Measurements from ENCODE around the gene MYH6. TPM values are rescaled to one million over a fixed set of nuclear protein-coding genes. Genes with fewer than 3 reads are reported as not detected.
"Not testable (repeated sequence)": the region's sequence is repeated elsewhere in the genome, so short reads cannot be mapped to it uniquely, and the experiment has no call there.

The MYH6 gene
- total RNA-seq: 0.26 TPM
- not detected for polyA plus RNA-seq

- 85% methylated on average over 15 of the region's 15 CpGs for WGBS
- Histone ChIP-seq H3K36me3 (ENCODE audit: insufficient read depth) (no peaks in the 10 kb centered on the region), H3K4me1 (ENCODE audit: insufficient read depth) (no peaks in the 10 kb centered on the region), H3K4me3 (ENCODE audit: low read depth, low read length) (no peak within 1 kb of the TSS), H3K27ac (ENCODE audit: low read depth) (no peak within 1 kb of the TSS)
- DNase-seq (ENCODE audit: extremely low spot score): no peak
Measured at GRCh38 chr14:23407516-23408306, at the start of gene MYH6. TSS of gene MYH6 (minus strand) at chr14:23408273. CDS start at chr14:23407223, 1,050 bp downstream.

GRCh38 chr14:23456883-23457586 is 49.0 kb upstream of the MYH6 start:
- H3K4me1 ChIP-seq (ENCODE audit: insufficient read depth); H3K36me3 ChIP-seq (ENCODE audit: insufficient read depth); H3K4me3 ChIP-seq (ENCODE audit: low read depth, low read length); DNase-seq (ENCODE audit: extremely low spot score); H3K27ac ChIP-seq (ENCODE audit: low read depth): not testable (repeated sequence)
- WGBS: 92% methylated on average over 11 of the region's 11 CpGs

- H3K36me3 ChIP-seq (ENCODE audit: insufficient read depth): no peaks in the 10 kb centered on the region
- 17% methylated on average over 1 of the region's 1 CpG for WGBS
- DNase-seq (ENCODE audit: extremely low spot score): no peak
- no peaks in the 10 kb centered on the region for H3K4me1 ChIP-seq (ENCODE audit: insufficient read depth)
- no peak overlapping the region for H3K4me3 ChIP-seq (ENCODE audit: low read depth, low read length)
- no peak overlapping the region for H3K27ac ChIP-seq (ENCODE audit: low read depth)
Measured at GRCh38 chr14:23454445-23454856, 46.4 kb upstream of the MYH6 start.

- no peak for DNase-seq (ENCODE audit: extremely low spot score)
- Histone ChIP-seq H3K36me3 (ENCODE audit: insufficient read depth) (no peaks in the 10 kb centered on the region), H3K27ac (ENCODE audit: low read depth) (no peak overlapping the region), H3K4me1 (ENCODE audit: insufficient read depth) (no peaks in the 10 kb centered on the region), H3K4me3 (ENCODE audit: low read depth, low read length) (no peak overlapping the region)
- WGBS: 86% methylated on average over 2 of the region's 2 CpGs
Measured at GRCh38 chr14:23452237-23452636, 44.2 kb upstream of the MYH6 start.

GRCh38 chr14:23450379-23450778 is 42.3 kb upstream of the MYH6 start:
- 64% methylated on average over 2 of the region's 2 CpGs for WGBS
- H3K4me3 ChIP-seq (ENCODE audit: low read depth, low read length): no peak overlapping the region

GRCh38 chr14:23449314-23449713 is 41.2 kb upstream of the MYH6 start:
- H3K4me1 ChIP-seq (ENCODE audit: insufficient read depth): peaks cover 2% of the 10 kb centered on the region
- H3K27ac ChIP-seq (ENCODE audit: low read depth): no peak overlapping the region
- no peak overlapping the region for H3K4me3 ChIP-seq (ENCODE audit: low read depth, low read length)
- no peak for DNase-seq (ENCODE audit: extremely low spot score)
- WGBS: 73% methylated on average over 1 of the region's 1 CpG
- no peaks in the 10 kb centered on the region for H3K36me3 ChIP-seq (ENCODE audit: insufficient read depth)

More at GRCh38 chr14:23450379-23450778, 42.3 kb upstream of the MYH6 start:
- Histone ChIP-seq H3K4me1 (ENCODE audit: insufficient read depth) (peaks cover 2% of the 10 kb centered on the region), H3K36me3 (ENCODE audit: insufficient read depth) (no peaks in the 10 kb centered on the region), H3K27ac (ENCODE audit: low read depth) (no peak overlapping the region)
- no peak for DNase-seq (ENCODE audit: extremely low spot score)

- H3K27ac ChIP-seq (ENCODE audit: low read depth): no peak overlapping the region
- H3K4me1 ChIP-seq (ENCODE audit: insufficient read depth): peaks cover 2% of the 10 kb centered on the region
- no peaks in the 10 kb centered on the region for H3K36me3 ChIP-seq (ENCODE audit: insufficient read depth)
- WGBS: 79% methylated on average over 7 of the region's 7 CpGs
- DNase-seq (ENCODE audit: extremely low spot score): no peak
- H3K4me3 ChIP-seq (ENCODE audit: low read depth, low read length): no peak overlapping the region
Measured at GRCh38 chr14:23447361-23448350, 39.6 kb upstream of the MYH6 start.

GRCh38 chr14:23446291-23446851 is 38.3 kb upstream of the MYH6 start:
- no peak for DNase-seq (ENCODE audit: extremely low spot score)
- peaks cover 2% of the 10 kb centered on the region for H3K4me1 ChIP-seq (ENCODE audit: insufficient read depth)
- no peak overlapping the region for H3K4me3 ChIP-seq (ENCODE audit: low read depth, low read length)
- 34% methylated on average over 4 of the region's 4 CpGs for WGBS
- no peak overlapping the region for H3K27ac ChIP-seq (ENCODE audit: low read depth)
- H3K36me3 ChIP-seq (ENCODE audit: insufficient read depth): no peaks in the 10 kb centered on the region

- Histone ChIP-seq H3K4me1 (ENCODE audit: insufficient read depth) (peaks cover 2% of the 10 kb centered on the region), H3K36me3 (ENCODE audit: insufficient read depth) (no peaks in the 10 kb centered on the region), H3K4me3 (ENCODE audit: low read depth, low read length) (no peak overlapping the region), H3K27ac (ENCODE audit: low read depth) (no peak overlapping the region)
- 72% methylated on average over 4 of the region's 4 CpGs for WGBS
- no peak for DNase-seq (ENCODE audit: extremely low spot score)
Measured at GRCh38 chr14:23445773-23446172, 37.7 kb upstream of the MYH6 start.

- Histone ChIP-seq H3K4me1 (ENCODE audit: insufficient read depth) (peaks cover 2% of the 10 kb centered on the region), H3K27ac (ENCODE audit: low read depth) (no peak overlapping the region), H3K4me3 (ENCODE audit: low read depth, low read length) (no peak overlapping the region), H3K36me3 (ENCODE audit: insufficient read depth) (no peaks in the 10 kb centered on the region)
- 40% methylated on average over 1 of the region's 1 CpG for WGBS
- no peak for DNase-seq (ENCODE audit: extremely low spot score)
Measured at GRCh38 chr14:23444314-23444713, 36.2 kb upstream of the MYH6 start.

GRCh38 chr14:23443881-23444280 is 35.8 kb upstream of the MYH6 start:
- peaks cover 2% of the 10 kb centered on the region for H3K4me1 ChIP-seq (ENCODE audit: insufficient read depth)
- no peak overlapping the region for H3K4me3 ChIP-seq (ENCODE audit: low read depth, low read length)
- no peaks in the 10 kb centered on the region for H3K36me3 ChIP-seq (ENCODE audit: insufficient read depth)
- no peak for DNase-seq (ENCODE audit: extremely low spot score)
- H3K27ac ChIP-seq (ENCODE audit: low read depth): no peak overlapping the region
- 64% methylated on average over 6 of the region's 6 CpGs for WGBS

GRCh38 chr14:23443411-23443812 is 35.3 kb upstream of the MYH6 start:
- H3K4me3 ChIP-seq (ENCODE audit: low read depth, low read length): no peak overlapping the region
- no peak for DNase-seq (ENCODE audit: extremely low spot score)
- WGBS: 73% methylated on average over 11 of the region's 11 CpGs
- no peaks in the 10 kb centered on the region for H3K36me3 ChIP-seq (ENCODE audit: insufficient read depth)
- no peak overlapping the region for H3K27ac ChIP-seq (ENCODE audit: low read depth)
- H3K4me1 ChIP-seq (ENCODE audit: insufficient read depth): peaks cover 2% of the 10 kb centered on the region

GRCh38 chr14:23442721-23443356 is 34.8 kb upstream of the MYH6 start:
- Histone ChIP-seq H3K4me1 (ENCODE audit: insufficient read depth) (peaks cover 2% of the 10 kb centered on the region), H3K4me3 (ENCODE audit: low read depth, low read length) (no peak overlapping the region), H3K27ac (ENCODE audit: low read depth) (no peak overlapping the region), H3K36me3 (ENCODE audit: insufficient read depth) (no peaks in the 10 kb centered on the region)
- 72% methylated on average over 9 of the region's 9 CpGs for WGBS
- no peak for DNase-seq (ENCODE audit: extremely low spot score)

Data from urinary bladder (tissue), 4 donors.